Esophagus (tissue), 2 donors: ENCODE data around the gene FAM186B. TPM values are rescaled to one million over a fixed set of nuclear protein-coding genes. Genes with fewer than 3 reads are reported as not detected.

Source experiments
- H3K27ac ChIP-seq, 2 donors: one replicate each; pipeline ENCODE4 v1.5.1; 2013; ENCODE audit warnings: low read depth in 2 of 2, mild to moderate bottlenecking in 2 of 2, inconsistent platforms in 1 of 2, low read length in 1 of 2, moderate library complexity in 1 of 2
- H3K27me3 ChIP-seq, 2 donors: one replicate each; pipeline ENCODE4 v1.6.1; 2013; ENCODE audit warnings: low read length in 2 of 2, control low read depth in 1 of 2, mild to moderate bottlenecking in 1 of 2; ENCODE audit not compliant: insufficient read depth in 2 of 2, control insufficient read depth in 1 of 2
- H3K36me3 ChIP-seq, 2 donors: one replicate each; pipeline ENCODE4 v1.6.1; 2013; ENCODE audit warnings: low read length in 1 of 2; ENCODE audit not compliant: control insufficient read depth in 2 of 2, insufficient read depth in 2 of 2
- H3K4me1 ChIP-seq, 2 donors: one replicate each; pipeline ENCODE4 v1.6.1; 2013; ENCODE audit warnings: low read length in 1 of 2; ENCODE audit not compliant: control insufficient read depth in 2 of 2, insufficient read depth in 2 of 2
- H3K4me3 ChIP-seq, 2 donors: one replicate each; pipeline ENCODE4 v1.5.1; 2013; ENCODE audit warnings: low read length in 2 of 2, mild to moderate bottlenecking in 2 of 2, low read depth in 1 of 2, moderate library complexity in 1 of 2
- H3K9me3 ChIP-seq, 2 donors: one replicate each; pipeline ENCODE4 v1.6.1; 2013; ENCODE audit warnings: mild to moderate bottlenecking in 2 of 2, low read depth in 1 of 2, low read length in 1 of 2, moderate library complexity in 1 of 2; ENCODE audit not compliant: control insufficient read depth in 2 of 2, insufficient read depth in 1 of 2
- WGBS, 2 donors: extraction: QIAGEN DNeasy Blood & Tissue Kit; methylation state at CpG; one replicate each; pipeline ENCODE4 v1.1.7; 2013; 5-methylcytosine and 5-hydroxymethylcytosine counted together
- polyA plus RNA-seq, 2 donors: library from polyadenylated mRNA; stranded (reverse); fragments of 200-250 nt; gene quantifications; one replicate each; pipeline ENCODE4 v1.2.3, GENCODE V29; 2013
- donor health status: healthy with polysubstance abuse.
- donor health status: Bipolar disorder and iron deficiency.

FAM186B gene
- polyA plus RNA-seq, 2 donors: 0.08 to 0.09 TPM

DNA sequence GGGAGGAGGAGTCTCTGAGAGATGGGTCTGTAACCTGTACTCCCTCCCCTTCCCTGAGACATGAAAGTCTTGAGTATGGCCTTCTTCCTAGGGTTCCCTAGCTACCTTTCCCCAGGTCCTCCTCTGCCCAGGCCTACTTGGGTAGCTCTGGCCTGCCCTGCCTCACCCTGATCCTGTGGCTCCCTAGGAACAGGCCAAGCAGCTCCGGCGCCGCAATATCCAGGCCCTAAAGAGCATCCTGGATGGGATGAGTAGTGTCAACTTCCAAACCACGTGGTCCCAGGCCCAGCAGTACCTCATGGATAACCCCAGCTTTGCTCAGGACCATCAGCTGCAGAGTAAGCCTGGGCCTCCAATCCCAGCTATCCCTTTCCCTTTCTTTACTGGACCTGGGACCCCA lies 30.2 kb upstream of the FAM186B start:
- H3K27me3 ChIP-seq: no peaks in the 10 kb centered on the region
- H3K36me3 ChIP-seq: no peaks in the 10 kb centered on the region
- no peaks in the 10 kb centered on the region for H3K4me1 ChIP-seq
- no peak overlapping the region for H3K4me3 ChIP-seq
- no peaks in the 10 kb centered on the region for H3K9me3 ChIP-seq
- H3K27ac ChIP-seq: no peak overlapping the region
- 91 to 96% methylated on average over 4 of the region's 4 CpGs for WGBS, 2 donors

DNA sequence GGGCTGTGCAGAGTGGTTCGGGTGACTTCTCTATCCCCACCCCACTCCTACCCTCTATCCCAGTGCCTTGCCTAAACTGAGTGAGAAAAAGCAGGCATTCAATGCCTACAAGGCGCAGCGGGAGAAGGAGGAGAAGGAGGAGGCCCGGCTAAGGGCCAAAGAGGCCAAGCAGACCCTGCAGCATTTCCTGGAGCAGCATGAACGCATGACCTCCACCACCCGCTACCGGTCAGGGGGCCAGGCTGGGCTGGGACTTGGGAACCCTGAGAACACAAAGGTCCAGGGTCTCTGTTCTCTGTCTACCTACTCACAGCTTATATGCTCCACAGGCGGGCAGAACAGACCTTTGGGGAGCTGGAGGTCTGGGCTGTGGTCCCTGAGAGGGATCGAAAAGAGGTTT lies 29.6 kb upstream of the FAM186B start:
- Histone ChIP-seq H3K4me3 (no peak overlapping the region), H3K36me3 (no peaks in the 10 kb centered on the region), H3K27me3 (no peaks in the 10 kb centered on the region), H3K4me1 (no peaks in the 10 kb centered on the region), H3K27ac (no peak overlapping the region), H3K9me3 (no peaks in the 10 kb centered on the region)
- WGBS, 2 donors: 83 to 89% methylated on average over 7 to 9 of the region's 9 CpGs

DNA sequence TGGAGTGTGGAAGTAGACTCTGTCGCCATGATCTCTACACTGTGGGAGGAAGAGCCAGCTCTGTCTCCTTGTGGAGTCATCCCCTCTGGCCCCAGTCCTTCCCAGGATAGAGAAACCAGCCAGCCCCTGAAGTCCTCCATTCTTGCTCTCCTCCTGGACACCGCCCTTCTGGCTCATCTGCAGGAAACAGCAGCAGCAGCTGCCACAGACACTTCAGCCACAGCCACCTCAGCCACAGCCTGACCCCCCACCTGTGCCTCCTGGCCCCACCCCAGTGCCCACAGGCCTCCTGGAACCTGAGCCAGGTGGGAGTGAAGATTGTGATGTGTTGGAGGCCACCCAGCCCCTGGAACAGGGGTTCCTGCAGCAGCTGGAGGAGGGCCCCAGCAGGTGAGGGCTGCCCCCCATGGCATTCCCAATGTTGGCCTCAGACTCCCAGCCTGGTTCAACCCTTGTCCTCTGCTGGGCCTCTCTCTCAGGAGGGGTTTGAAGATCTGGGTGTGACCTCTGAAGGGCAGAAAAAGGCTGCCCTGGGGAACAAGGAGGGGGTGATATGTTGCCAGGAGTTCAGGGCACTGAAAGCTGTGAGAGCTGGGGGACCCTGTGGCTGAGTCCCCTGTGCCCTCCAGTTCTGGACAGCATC lies 28.4 kb upstream of the FAM186B start:
- H3K27ac ChIP-seq: no peak overlapping the region
- 99 to 100% methylated on average over 2 of the region's 2 CpGs for WGBS, 2 donors
- no peaks in the 10 kb centered on the region for H3K36me3 ChIP-seq
- no peaks in the 10 kb centered on the region for H3K9me3 ChIP-seq
- no peaks in the 10 kb centered on the region for H3K27me3 ChIP-seq
- H3K4me1 ChIP-seq: no peaks in the 10 kb centered on the region
- no peak overlapping the region for H3K4me3 ChIP-seq

DNA sequence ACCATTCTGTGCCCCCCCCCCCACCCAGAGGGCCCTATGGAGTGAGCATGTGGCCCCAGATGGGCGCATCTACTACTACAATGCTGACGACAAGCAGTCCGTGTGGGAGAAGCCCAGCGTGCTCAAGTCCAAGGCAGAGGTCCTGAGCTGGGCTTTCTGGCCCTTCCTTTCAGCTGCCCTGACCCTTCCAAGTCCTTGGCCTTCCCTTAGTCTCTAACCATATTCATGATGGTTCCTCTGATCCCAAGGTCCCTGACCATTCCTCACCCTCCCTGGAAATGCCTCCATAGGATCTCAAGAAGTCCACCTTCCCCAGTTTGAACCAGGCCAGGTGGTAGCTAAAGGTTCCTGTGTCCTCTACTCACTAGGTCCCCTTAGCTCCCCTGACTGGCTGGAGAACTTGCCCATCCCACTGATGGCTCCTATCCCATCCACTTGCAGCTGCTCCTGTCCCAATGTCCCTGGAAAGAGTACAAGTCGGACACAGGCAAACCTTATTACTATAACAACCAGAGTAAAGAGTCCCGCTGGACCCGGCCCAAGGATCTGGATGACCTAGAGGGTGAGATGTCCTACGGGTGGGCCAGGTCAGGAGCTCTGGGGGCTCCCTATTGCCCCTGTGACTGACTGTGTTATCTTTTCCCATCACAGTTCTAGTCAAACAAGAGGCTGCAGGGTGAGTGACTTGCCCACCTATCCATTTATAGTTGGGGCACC lies 27.7 kb upstream of the FAM186B start:
- Histone ChIP-seq H3K27me3 (no peaks in the 10 kb centered on the region), H3K4me1 (no peaks in the 10 kb centered on the region), H3K9me3 (no peaks in the 10 kb centered on the region), H3K4me3 (no peak overlapping the region), H3K27ac (no peak overlapping the region), H3K36me3 (no peaks in the 10 kb centered on the region)
- WGBS, 2 donors: 92 to 93% methylated on average over 8 of the region's 8 CpGs

DNA sequence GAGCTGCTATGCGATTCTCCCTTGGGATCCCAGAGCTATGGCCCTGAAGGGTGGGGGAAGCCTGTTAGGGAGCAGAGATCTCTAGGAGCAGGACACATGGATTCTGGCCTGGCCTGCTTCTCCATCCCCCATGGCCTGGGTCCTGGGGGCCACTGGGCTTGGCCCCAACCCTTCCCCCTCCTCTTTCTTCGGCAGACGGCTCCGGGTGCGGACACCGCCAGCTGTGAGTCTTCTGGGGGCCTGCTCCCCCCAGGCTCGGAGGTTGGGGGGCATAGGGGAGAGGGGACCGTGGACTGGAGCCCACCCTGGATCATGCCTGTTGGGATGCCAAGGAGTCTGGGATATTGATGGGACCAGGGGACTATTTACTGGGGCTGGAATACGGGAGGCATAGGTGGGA lies 27.0 kb upstream of the FAM186B start:
- Histone ChIP-seq H3K27ac (no peak overlapping the region), H3K27me3 (no peaks in the 10 kb centered on the region), H3K4me1 (no peaks in the 10 kb centered on the region), H3K36me3 (no peaks in the 10 kb centered on the region), H3K4me3 (no peak overlapping the region), H3K9me3 (no peaks in the 10 kb centered on the region)
- 93% methylated on average over 9 of the region's 9 CpGs for WGBS, 2 donors

DNA sequence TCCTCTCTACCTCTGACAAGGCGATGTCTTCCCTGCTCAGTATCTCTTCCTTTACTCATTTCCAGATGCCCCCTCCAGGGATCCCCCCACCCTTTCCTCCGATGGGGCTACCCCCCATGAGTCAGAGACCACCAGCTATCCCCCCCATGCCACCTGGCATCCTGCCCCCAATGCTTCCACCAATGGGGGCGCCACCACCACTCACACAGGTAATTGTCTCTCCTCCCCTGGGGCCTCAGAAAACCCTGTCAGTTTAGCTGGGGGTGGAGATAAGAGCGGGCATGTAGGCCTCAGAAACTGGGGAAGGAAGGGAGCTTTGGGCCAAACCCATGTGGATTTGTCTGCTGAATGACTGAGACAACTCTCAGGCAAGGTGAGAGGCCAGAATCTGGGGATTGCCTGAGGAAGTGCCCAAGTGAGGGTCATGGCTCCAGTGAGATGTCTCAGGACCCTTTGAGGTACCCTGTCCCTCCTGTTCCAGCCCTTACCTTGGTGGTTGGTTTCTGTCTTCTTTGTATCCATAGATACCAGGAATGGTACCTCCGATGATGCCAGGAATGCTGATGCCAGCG lies 26.0 kb upstream of the FAM186B start:
- Histone ChIP-seq H3K27me3 (no peaks in the 10 kb centered on the region), H3K4me3 (no peak overlapping the region)

DNA sequence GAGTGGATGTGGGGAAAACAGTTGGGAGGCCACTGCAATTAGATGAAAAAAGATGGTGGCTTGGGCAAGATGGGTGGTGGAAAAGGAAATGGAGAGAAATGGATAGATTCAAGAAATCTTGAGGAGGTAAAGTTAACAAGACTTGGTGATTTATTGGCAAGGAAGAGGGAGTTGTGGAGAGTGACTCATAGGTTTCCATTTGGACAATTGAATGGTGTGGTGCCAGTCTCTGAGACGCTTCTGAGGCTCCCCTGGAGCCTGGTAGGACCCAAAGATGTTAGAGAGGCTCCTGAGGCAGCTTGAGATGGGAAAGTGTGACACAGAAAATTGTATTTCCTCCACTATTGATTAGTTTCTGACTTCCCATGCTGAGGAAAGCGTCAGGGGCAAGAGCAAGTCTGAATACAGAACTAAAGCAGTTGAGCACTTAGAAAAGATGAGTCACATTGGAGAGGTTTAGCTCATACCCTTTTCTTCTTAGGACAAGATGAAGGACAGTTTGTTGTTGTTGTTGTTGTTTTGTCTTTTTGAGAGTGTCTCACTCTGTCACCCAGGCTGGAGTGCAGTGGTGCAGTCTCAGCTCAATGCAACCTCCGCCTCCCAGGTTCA lies 22.4 kb upstream of the FAM186B start:
- H3K4me1 ChIP-seq: no peaks in the 10 kb centered on the region
- 77 to 82% methylated on average over 3 of the region's 3 CpGs for WGBS, 2 donors
- H3K27me3 ChIP-seq: no peaks in the 10 kb centered on the region
- H3K27ac ChIP-seq: no peak overlapping the region
- no peak overlapping the region for H3K4me3 ChIP-seq
- no peaks in the 10 kb centered on the region for H3K9me3 ChIP-seq
- H3K36me3 ChIP-seq: no peaks in the 10 kb centered on the region

More for the DNA sequence above, 26.0 kb upstream of the FAM186B start:
- Histone ChIP-seq H3K9me3 (no peaks in the 10 kb centered on the region), H3K4me1 (no peaks in the 10 kb centered on the region), H3K27ac (no peak overlapping the region), H3K36me3 (no peaks in the 10 kb centered on the region)
- WGBS, 2 donors: 88% methylated on average over 6 of the region's 6 CpGs

DNA sequence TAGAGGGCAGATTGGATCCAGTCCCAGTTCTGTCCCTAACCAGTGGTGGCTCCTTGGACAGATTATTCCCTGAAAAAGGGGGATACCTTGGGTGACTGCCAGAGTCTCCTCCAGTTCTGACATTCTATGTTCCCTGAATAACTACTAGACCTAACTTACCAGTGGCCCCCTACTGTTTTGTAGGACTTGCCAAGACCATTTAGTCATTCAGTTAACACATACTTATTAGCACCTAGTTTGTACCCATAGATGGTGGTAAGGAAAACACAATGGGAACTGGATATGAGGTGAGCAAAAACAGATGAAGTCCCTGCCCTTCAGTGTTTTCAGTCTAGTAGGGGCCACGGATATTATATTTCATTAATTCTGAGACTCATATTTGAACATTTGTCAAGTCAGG lies 21.4 kb upstream of the FAM186B start:
- WGBS, 2 donors: 94 to 96% methylated on average over 1 of the region's 1 CpG
- H3K9me3 ChIP-seq: no peaks in the 10 kb centered on the region

DNA sequence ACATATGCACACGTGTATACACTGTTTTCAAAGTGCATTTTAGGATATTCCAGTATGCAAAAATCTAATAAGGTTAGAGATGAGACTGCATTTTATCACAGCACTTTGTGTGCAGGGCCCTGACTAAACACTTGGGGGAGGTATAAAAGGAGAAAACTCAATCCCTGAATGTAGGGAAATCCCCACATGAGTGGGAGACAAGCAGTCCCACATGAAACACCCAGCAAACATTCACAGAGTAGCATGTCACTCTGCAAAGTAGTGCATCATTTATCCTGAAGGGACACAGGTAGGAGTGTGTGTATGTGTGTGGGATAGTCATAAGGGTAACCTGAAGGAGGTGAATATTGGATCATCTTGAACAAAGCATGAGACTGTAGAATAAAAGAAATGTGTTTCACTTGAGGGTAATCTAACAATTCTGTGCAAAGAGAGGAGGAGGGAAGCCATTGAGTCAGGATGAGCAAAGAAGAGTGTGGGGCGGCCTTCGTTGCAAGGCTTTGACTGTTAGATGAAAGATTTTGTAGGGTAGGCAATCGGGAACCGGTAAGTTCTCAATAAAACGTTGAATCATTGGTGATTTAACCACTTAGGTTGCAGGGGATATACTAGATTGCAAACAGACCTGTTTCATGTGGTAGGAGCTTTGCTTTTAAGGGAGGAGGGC lies 20.9 kb upstream of the FAM186B start:
- H3K9me3 ChIP-seq: no peaks in the 10 kb centered on the region
- H3K27me3 ChIP-seq: no peaks in the 10 kb centered on the region
- H3K27ac ChIP-seq: no peak overlapping the region
- H3K36me3 ChIP-seq: no peaks in the 10 kb centered on the region
- peaks cover 0 to 5% of the 10 kb centered on the region in 2 donors for H3K4me1 ChIP-seq
- no peak overlapping the region for H3K4me3 ChIP-seq
- WGBS, 2 donors: 75 to 79% methylated on average over 6 of the region's 6 CpGs

More for the DNA sequence above, 21.4 kb upstream of the FAM186B start:
- no peaks in the 10 kb centered on the region for H3K27me3 ChIP-seq
- H3K4me3 ChIP-seq: no peak overlapping the region
- peaks cover 0 to 5% of the 10 kb centered on the region in 2 donors for H3K4me1 ChIP-seq
- H3K36me3 ChIP-seq: no peaks in the 10 kb centered on the region
- H3K27ac ChIP-seq: no peak overlapping the region
